Stimulated activated naive B cell treated with anti-CD40 and anti-IgM and Interleukin-4, amounts not matched to agents 10 μg/mL and 1 μg/mL and 100 μg/mL, for 72 hours (primary cell): ENCODE results near the gene SLC25A53.
"Not testable (repeated sequence)": the region's sequence is repeated elsewhere in the genome, so short reads cannot be mapped to it uniquely, and the experiment has no call there.

Source experiments
- ATAC-seq, 2 donors: fragments of 150-1000 bp; cut with Tn5 transposase; replicated peaks; 2 replicates each; pipeline ENCODE4 v1.10.0; 2021; ENCODE audit warnings: moderate library complexity in 1 of 2
- DNase-seq: peaks from one replicate; pipeline ENCODE4 v3.0.0; 2021
- H3K27ac Mint-ChIP-seq: one replicate; pipeline ENCODE4 v1.8.0; 2022; ENCODE audit warnings: mild to moderate bottlenecking, mixed read lengths
- H3K27me3 Mint-ChIP-seq, 2 donors: one replicate each; pipeline ENCODE4 v1.8.0; 2022; ENCODE audit warnings: mixed read lengths in 2 of 2
- H3K36me3 Mint-ChIP-seq, 2 donors: one replicate each; pipeline ENCODE4 v1.8.0; 2022; ENCODE audit warnings: mixed read lengths in 2 of 2, mild to moderate bottlenecking in 1 of 2
- H3K4me1 Mint-ChIP-seq, 2 donors: one replicate each; pipeline ENCODE4 v1.8.0; 2022; ENCODE audit warnings: mixed read lengths in 2 of 2, mild to moderate bottlenecking in 1 of 2
- H3K4me3 Mint-ChIP-seq, 2 donors: one replicate each; pipeline ENCODE4 v1.8.0; 2022; ENCODE audit warnings: mild to moderate bottlenecking in 2 of 2, mixed read lengths in 2 of 2, moderate library complexity in 1 of 2
- H3K9me3 Mint-ChIP-seq, 2 donors: one replicate each; pipeline ENCODE4 v1.8.0; 2022; ENCODE audit warnings: mixed read lengths in 2 of 2, mild to moderate bottlenecking in 1 of 2

SLC25A53 gene

DNA sequence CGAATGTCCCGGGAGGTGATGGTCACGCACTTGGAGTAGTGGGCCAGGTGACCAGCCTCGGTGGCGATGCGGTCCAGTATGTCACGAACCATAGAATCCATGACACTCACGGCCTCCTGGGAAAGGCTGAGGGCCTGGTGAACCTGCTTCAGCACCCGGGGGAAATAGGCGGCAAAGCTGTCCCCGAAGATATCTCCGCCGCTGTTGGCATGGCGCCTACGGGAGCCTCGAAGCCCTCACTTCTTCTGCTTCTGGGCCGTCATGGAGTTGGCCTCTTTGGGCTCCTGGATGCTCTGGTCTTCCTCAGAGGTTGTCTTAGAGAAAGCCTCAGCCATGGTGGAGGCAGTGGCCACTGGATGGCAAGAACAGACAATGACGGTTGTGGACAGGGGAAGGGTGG, 94.2 kb downstream of the SLC25A53 start:
- not testable (repeated sequence) for H3K9me3 Mint-ChIP-seq, H3K36me3 Mint-ChIP-seq, ATAC-seq, H3K4me3 Mint-ChIP-seq, H3K27ac Mint-ChIP-seq, DNase-seq, H3K27me3 Mint-ChIP-seq, H3K4me1 Mint-ChIP-seq

DNA sequence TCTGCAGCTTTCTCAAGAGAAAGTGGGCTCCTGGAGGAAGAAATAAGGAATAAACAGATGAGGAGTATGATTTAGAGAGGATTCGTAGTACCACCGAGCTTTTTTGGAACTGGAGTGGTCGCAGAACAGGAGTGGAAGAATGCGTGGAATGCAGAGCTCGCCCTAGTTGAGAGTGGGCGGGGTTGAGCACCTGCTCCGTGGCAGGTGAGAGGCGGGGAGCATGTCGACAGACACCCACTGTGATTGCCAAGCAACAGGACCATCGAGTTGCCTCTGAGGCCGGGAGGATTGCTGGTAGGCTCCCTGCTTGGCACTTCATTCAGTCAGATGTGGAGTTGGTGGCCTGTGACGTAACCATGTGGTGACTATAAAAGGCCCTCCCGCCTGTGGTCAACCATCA, 101.9 kb downstream of the SLC25A53 start:
- not testable (repeated sequence) for H3K4me1 Mint-ChIP-seq, H3K27ac Mint-ChIP-seq, ATAC-seq, H3K9me3 Mint-ChIP-seq, H3K4me3 Mint-ChIP-seq, DNase-seq, H3K27me3 Mint-ChIP-seq, H3K36me3 Mint-ChIP-seq
